Right lobe of liver (tissue), 4 donors: ENCODE data around the gene KAT7.

Experiments used
- POLR2A ChIP-seq: fragments of 450-650 bp; IDR thresholded peaks from one replicate; pipeline ENCODE4 v1.6.1; 2017; ENCODE audit warnings: antibody characterized with exemption, mild to moderate bottlenecking
- TF ChIP-seq, protein P1 (sequence below), 4 donors: fragments of 200-600 bp in 3 of 4; fragments of 450-650 bp in 1 of 4; IDR thresholded peaks; one replicate each; pipeline versions ENCODE4 v1.5.1 to v1.8.0; 2016 to 2022; ENCODE audit warnings: antibody characterized with exemption in 4 of 4, mild to moderate bottlenecking in 2 of 4
- donor health status: DM: no; HTN: no; CAD: no.
- donor health status: DM: no; HTN: no; CAD: no.
- donor health status: DM: no; HTN: yes; CAD: no.

DNA sequence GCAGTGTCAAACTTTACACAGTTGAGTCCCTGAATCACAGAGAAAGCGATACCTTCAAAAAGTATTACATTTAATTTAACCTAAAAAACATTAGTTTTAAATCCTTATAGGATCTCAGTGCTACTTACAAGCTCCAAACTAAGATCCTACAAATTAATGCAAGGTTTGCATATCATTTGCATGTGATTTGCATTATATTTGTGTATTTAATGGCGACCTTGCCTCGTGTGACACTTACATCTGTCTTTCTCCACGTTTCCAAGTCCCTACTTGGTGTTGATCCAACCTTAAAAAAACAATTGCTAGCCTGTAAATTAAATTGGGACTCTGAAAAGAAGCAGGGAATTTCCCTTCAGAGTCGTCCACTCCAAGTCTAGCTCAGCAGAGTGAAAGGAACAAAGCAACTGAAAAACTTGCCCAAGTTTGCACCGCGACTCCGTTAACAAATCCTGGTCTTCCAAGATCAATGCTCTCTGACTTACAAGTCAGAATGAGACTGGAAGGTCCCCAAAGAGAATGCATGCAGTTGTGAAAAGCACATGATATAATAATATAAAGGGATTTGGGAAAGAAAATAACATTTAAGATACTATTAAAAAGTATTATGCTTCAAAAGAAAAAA lies 23.8 kb upstream of the KAT7 start:
- TF ChIP-seq, protein P1, sequence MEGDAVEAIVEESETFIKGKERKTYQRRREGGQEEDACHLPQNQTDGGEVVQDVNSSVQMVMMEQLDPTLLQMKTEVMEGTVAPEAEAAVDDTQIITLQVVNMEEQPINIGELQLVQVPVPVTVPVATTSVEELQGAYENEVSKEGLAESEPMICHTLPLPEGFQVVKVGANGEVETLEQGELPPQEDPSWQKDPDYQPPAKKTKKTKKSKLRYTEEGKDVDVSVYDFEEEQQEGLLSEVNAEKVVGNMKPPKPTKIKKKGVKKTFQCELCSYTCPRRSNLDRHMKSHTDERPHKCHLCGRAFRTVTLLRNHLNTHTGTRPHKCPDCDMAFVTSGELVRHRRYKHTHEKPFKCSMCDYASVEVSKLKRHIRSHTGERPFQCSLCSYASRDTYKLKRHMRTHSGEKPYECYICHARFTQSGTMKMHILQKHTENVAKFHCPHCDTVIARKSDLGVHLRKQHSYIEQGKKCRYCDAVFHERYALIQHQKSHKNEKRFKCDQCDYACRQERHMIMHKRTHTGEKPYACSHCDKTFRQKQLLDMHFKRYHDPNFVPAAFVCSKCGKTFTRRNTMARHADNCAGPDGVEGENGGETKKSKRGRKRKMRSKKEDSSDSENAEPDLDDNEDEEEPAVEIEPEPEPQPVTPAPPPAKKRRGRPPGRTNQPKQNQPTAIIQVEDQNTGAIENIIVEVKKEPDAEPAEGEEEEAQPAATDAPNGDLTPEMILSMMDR (IDR thresholded peaks at IDR 0.05), result no peak
- no peak for TF ChIP-seq POLR2A
